GM21619 (cell line): ENCODE measurements around the gene CCL24.
"Not testable (repeated sequence)": the region's sequence is repeated elsewhere in the genome, so short reads cannot be mapped to it uniquely, and the experiment has no call there.

Experiments used
- ATAC-seq: cut with Tn5 transposase; IDR thresholded peaks from one replicate; pipeline ENCODE4 v1.9.1; 2021; ENCODE audit not compliant: unreplicated experiment

Gene CCL24, protein sequence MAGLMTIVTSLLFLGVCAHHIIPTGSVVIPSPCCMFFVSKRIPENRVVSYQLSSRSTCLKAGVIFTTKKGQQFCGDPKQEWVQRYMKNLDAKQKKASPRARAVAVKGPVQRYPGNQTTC

DNA sequence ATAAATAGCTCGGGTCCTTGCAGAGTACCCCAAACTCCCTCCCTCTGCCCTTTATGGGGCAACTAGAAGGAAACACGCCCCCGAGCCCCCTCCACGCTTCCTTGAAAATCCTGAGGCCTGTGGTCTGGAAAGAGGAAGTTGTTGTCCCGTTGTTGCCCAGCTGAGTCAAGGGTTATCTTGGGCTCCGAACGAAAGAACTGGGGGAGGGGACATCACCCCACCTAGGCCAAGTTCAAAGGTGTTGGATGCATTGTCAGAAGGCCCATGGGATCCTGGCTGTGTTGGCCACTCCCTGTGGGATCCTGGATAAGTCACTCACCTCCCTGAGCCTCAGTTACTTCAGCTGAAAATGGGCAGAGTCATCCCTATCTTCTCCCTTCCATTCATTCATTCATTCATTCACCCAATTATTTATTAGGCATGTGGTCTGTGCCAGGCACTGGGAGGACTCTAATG is at the start of gene CCL24:
Gene CCL24, minus strand, starts transcription at position 26 of the 456 bp plus-strand sequence. CDS start 91 bp downstream, outside the sequence.
- no peak for ATAC-seq

DNA sequence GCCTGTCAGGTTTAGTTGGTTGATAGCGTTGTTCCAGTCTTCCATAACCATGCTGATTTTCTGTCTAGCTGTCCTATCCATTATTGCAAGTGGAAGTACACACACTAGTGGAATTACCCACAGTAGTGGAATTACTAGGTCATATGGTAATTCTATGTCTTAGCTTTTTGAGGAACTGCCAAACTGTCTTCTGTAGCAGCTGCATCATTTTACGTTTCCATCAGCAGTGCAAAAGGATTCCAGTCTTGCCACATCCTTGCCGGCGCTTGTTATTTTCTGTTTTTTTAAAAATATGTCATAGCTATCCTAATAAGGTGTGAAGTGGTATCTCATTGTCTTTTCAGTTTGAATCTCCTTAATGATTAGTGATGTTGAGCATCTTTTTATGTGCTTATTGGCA is 48.0 kb upstream of the CCL24 start:
- ATAC-seq: no peak

DNA sequence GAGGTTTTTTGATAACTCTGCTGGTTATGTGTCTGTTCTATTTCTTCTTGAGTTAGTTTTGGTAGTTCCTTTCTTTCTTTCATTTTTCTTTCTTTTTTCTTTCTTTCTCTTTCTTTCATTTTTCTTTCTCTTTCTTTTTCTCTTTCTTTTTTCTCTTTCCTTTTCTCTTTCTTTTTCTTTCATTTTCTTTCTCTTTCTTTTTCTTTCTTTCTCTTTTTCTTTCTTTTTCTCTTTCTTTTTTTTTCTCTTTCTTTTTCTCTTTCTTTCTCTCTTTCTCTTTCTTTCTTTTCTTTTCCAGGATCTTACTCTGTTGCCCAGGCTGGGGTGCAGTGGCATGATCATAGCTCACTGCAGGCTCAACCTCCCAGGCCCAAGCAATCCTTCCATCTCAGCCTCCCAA is 44.8 kb upstream of the CCL24 start:
- ATAC-seq: no peak

GRCh38 chr7:75856536-75856935 is 42.9 kb upstream of the CCL24 start:
- ATAC-seq: no peak

- ATAC-seq: not testable (repeated sequence)
Measured at GRCh38 chr7:75854813-75855345, 41.3 kb upstream of the CCL24 start.

DNA sequence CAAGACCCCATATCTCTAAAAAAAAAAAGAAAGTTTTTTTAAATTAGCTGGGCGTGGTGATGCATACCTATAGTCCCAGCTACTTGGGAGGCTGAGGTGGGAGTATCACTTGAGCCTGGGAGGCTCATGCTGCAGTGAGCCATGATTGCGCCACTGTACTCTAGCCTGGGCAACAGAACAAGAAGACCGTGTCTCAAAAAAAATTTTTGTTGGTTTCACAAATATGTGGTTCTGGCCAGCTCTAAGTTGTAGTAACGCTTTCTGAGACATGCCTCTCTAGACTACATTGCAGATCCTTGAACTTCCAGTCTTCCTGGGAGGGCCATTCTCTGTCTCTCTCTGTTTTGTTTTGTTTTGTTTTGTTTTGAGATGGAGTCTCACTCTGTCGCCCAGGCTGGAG is 40.6 kb upstream of the CCL24 start:
- no peak for ATAC-seq

- ATAC-seq: no peak
Measured at GRCh38 chr7:75850235-75850634, 36.6 kb upstream of the CCL24 start.

- ATAC-seq: no peak
Measured at GRCh38 chr7:75849573-75849972, 36.0 kb upstream of the CCL24 start.

DNA sequence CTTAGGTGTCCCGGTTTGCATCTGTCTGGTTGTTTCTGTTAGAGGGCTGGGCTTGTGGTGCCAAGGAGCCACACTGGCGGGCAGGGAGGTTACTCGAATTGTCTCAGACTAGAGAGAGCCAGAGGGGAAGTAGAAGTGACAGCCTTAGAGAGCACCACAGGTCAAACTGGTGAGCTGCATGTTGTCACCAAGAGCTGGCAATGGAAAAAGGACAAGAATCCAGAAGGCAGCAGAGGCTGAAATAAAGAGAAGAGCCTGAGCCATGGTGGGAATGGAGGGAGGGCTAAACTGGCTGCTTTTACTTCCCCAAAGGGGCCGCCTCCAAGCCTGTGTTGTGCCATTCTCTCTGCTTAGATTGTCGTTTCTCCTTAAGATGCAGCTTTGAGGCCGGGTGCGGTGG is 34.1 kb upstream of the CCL24 start:
- no peak for ATAC-seq

GRCh38 chr7:75845132-75845531 is 31.5 kb upstream of the CCL24 start:
- ATAC-seq: not testable (repeated sequence)

GRCh38 chr7:75844158-75844557 is 30.6 kb upstream of the CCL24 start:
- no peak for ATAC-seq

DNA sequence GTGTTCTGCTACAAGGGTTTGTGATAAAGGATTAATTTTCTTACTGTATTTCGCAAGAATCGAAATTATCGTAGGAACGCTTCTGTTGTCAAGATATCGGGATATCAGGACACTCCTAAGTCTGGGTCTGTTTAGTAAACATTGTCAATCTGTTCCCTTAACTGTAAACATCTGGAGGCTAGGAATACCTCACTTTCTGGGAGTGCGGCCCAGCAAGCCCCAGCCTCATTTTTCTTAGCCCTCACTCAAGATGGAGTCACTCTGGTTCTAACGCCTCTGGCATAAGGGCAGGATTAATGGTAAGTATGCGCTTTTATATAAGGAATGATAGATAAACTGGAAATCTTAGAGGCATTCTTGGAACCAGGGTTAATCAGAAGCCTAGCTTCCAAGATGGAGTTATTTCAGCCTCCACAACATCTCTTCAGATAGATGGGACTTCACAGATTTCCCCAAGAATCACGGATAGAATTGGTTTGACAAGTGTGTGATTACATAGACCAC is 30.1 kb upstream of the CCL24 start:
- ATAC-seq: no peak

GRCh38 chr7:75842836-75843446 is 29.3 kb upstream of the CCL24 start:
- ATAC-seq: peak; percentile 88

GRCh38 chr7:75840029-75840428 is 26.4 kb upstream of the CCL24 start:
- ATAC-seq: no peak

- ATAC-seq: not testable (repeated sequence)
Measured at GRCh38 chr7:75838281-75838930, 24.8 kb upstream of the CCL24 start.

GRCh38 chr7:75836798-75837197 is 23.2 kb upstream of the CCL24 start:
- no peak for ATAC-seq

GRCh38 chr7:75835688-75836285 is 22.2 kb upstream of the CCL24 start:
- no peak for ATAC-seq

GRCh38 chr7:75833662-75834061 is 20.1 kb upstream of the CCL24 start:
- ATAC-seq: not testable (repeated sequence)

GRCh38 chr7:75830978-75831377 is 17.4 kb upstream of the CCL24 start:
- ATAC-seq: no peak

DNA sequence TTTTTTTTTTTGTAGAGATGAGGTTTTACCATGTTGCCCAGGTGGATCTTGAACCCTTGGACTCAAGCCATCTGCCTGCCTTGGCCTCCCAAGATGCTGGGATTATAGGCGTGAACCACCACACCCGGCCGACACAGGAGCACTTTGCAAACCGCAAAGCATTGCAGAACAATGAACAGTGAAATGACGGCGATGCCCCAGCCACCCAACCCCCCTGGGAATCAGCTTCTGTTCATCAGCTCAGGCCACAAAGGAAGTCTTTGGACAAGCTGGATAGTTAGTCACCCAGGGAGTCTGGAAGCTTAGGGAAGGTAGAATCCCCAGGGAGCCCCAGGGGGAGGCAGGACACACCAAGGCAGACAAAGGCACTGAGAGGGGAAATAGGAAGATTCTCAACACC is 16.1 kb upstream of the CCL24 start:
- ATAC-seq: not testable (repeated sequence)

DNA sequence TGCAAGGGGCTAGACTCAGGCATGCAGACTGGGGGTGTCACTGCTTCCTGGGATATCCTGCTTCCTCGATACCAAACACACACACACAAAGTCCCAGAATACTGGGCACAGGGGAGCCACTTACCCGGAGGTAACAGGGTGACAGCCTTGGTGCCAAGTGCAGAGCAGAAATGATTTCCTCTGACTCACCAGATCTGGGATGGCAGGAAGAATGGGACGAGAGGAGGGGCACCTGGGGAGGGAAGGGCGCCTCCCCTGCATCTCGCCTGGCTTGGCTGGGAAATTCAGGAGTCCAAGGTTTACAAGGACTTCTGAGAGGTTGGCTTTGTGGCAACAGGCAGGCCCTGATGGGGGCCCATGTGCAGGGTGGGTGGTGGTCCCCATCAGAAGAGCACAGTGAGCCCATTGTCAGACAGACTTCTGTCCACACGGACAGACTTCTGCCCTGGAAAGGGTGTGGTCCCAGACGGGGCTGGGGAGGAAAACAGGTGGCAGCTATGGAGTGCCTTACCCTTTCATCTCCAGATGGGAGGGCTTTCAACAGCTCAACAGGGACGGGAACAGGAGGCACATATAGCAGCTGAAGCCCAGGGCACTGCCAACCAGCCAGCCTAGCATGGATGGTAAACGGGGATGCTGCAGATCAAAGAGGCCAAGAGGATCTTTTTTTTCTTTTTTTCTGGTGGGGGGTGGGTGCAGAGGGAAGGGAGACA is 9.7 kb upstream of the CCL24 start:
- ATAC-seq: no peak
